DOHH2 (cell line): ENCODE measurements around the gene CBFB.
"Not testable (repeated sequence)": the region's sequence is repeated elsewhere in the genome, so short reads cannot be mapped to it uniquely, and the experiment has no call there.

Experiments used
- H3F3A ChIP-seq: fragments of 200-600 bp; sonication (generic), shearing (Covaris generic); 2 replicates; pipeline ENCODE4 v1.6.0; 2016; ENCODE audit warnings: antibody characterized with exemption, mild to moderate bottlenecking; ENCODE audit not compliant: control insufficient read depth, insufficient read depth
- H3K27ac ChIP-seq: fragments of 200-600 bp; sonication (generic); 2 replicates; pipeline ENCODE4 v1.5.1; 2014; ENCODE audit warnings: low read depth, mild to moderate bottlenecking, low read length, moderate library complexity
- H3K27me3 ChIP-seq: fragments of 200-600 bp; sonication (generic); 2 replicates; pipeline ENCODE4 v1.6.1; 2014; ENCODE audit warnings: mild to moderate bottlenecking, low read length, mixed read lengths; ENCODE audit not compliant: control insufficient read depth
- H3K36me3 ChIP-seq: fragments of 200-600 bp; sonication (generic); 2 replicates; pipeline ENCODE4 v1.6.1; 2014; ENCODE audit warnings: mild to moderate bottlenecking, low read length, moderate library complexity, mixed read lengths; ENCODE audit not compliant: control insufficient read depth
- H3K4me1 ChIP-seq: fragments of 200-600 bp; sonication (generic); 2 replicates; pipeline ENCODE4 v1.6.1; 2014; ENCODE audit warnings: mild to moderate bottlenecking, low read length, mixed read lengths; ENCODE audit not compliant: control insufficient read depth
- H3K4me2 ChIP-seq: fragments of 200-600 bp; sonication (generic); 2 replicates; pipeline ENCODE4 v1.6.0; 2014; ENCODE audit warnings: mild to moderate bottlenecking, low read length, moderate library complexity
- H3K4me3 ChIP-seq: fragments of 200-600 bp; sonication (generic); 2 replicates; pipeline ENCODE4 v1.5.1; 2014; ENCODE audit warnings: mild to moderate bottlenecking, low read length, mixed read lengths
- H3K79me2 ChIP-seq: fragments of 200-600 bp; sonication (generic); 2 replicates; pipeline ENCODE4 v1.6.1; 2014; ENCODE audit warnings: mild to moderate bottlenecking, low read length, mixed read lengths; ENCODE audit not compliant: control insufficient read depth
- H3K9me2 ChIP-seq: fragments of 200-600 bp; sonication (generic); replicated peaks from 2 replicates; pipeline ENCODE4 v1.6.1; 2014; ENCODE audit warnings: mild to moderate bottlenecking, low read length, mixed read lengths; ENCODE audit not compliant: control insufficient read depth
- H3K9me3 ChIP-seq: fragments of 200-600 bp; sonication (generic); 2 replicates; pipeline ENCODE4 v1.6.1; 2014; ENCODE audit warnings: antibody characterized with exemption, low read length, mixed read lengths; ENCODE audit not compliant: control insufficient read depth, insufficient read depth
- H4K20me1 ChIP-seq: fragments of 200-600 bp; sonication (generic); 2 replicates; pipeline ENCODE4 v1.6.0; 2014; ENCODE audit warnings: low read depth, mild to moderate bottlenecking, antibody characterized with exemption, low read length, moderate library complexity; ENCODE audit not compliant: control insufficient read depth, insufficient read depth
- CTCF ChIP-seq: fragments of 200-600 bp; sonication (generic); IDR thresholded peaks from one replicate; pipeline ENCODE4 v1.5.1; 2014; ENCODE audit warnings: antibody characterized with exemption, mild to moderate bottlenecking, low read depth, low read length; ENCODE audit not compliant: poor library complexity, severe bottlenecking
- EZH2phosphoT487 ChIP-seq: fragments of 200-600 bp; sonication (generic); IDR thresholded peaks from 2 replicates; pipeline ENCODE4 v1.6.1; 2017; ENCODE audit warnings: borderline replicate concordance, mild to moderate bottlenecking, antibody characterized with exemption, low read length, moderate library complexity, mixed read lengths

Gene CBFB

GRCh38 chr16:67040166-67040565, 11.2 kb downstream of the CBFB start:
- no peak overlapping the region for H3K4me3 ChIP-seq
- H3F3A ChIP-seq, result peaks cover 10% of the 10 kb centered on the region; the same call in 1 of the 2 replicates
- H3K27ac ChIP-seq, result no peak overlapping the region
- TF ChIP-seq CTCF (no peak), EZH2phosphoT487 (no peak)
- peaks cover 4% of the 10 kb centered on the region; the same call in 1 of the 2 replicates for H4K20me1 ChIP-seq
- H3K4me1 ChIP-seq, result peaks cover 5% of the 10 kb centered on the region
- H3K36me3 ChIP-seq, result peaks cover 65% of the 10 kb centered on the region
- peaks cover 93% of the 10 kb centered on the region for H3K79me2 ChIP-seq
- no peaks in the 10 kb centered on the region for H3K9me3 ChIP-seq
- no peaks in the 10 kb centered on the region for H3K9me2 ChIP-seq
- no peaks in the 10 kb centered on the region for H3K27me3 ChIP-seq
- no peak overlapping the region for H3K4me2 ChIP-seq

- TF ChIP-seq CTCF (no peak), EZH2phosphoT487 (no peak)
- H4K20me1 ChIP-seq, result 0 out of 2 replicates have a peak, but pooled peaks cover 4% of the 10 kb centered on the region
- no peaks in the 10 kb centered on the region for H3K27me3 ChIP-seq
- peaks cover 10% of the 10 kb centered on the region; the same call in 1 of the 2 replicates for H3F3A ChIP-seq
- H3K27ac ChIP-seq, result no peak overlapping the region
- no peak overlapping the region for H3K4me3 ChIP-seq
- no peaks in the 10 kb centered on the region for H3K9me3 ChIP-seq
- H3K36me3 ChIP-seq, result peaks cover 59% of the 10 kb centered on the region
- peaks cover 89% of the 10 kb centered on the region for H3K79me2 ChIP-seq
- H3K9me2 ChIP-seq, result no peaks in the 10 kb centered on the region
- no peaks in the 10 kb centered on the region for H3K4me1 ChIP-seq
- no peak overlapping the region for H3K4me2 ChIP-seq
Observed at GRCh38 chr16:67040906-67041305, 12.0 kb downstream of the CBFB start.

GRCh38 chr16:67041520-67041919, 12.6 kb downstream of the CBFB start:
- H3K79me2 ChIP-seq, result peaks cover 89% of the 10 kb centered on the region

GRCh38 chr16:67043420-67043819, 14.5 kb downstream of the CBFB start:
- Histone ChIP-seq H3K4me1 (no peaks in the 10 kb centered on the region), H4K20me1 (no peaks in the 10 kb centered on the region), H3K9me3 (no peaks in the 10 kb centered on the region), H3K27ac (no peak overlapping the region), H3K79me2 (peaks cover 87% of the 10 kb centered on the region), H3K4me2 (no peak overlapping the region), H3F3A (peaks cover 7% of the 10 kb centered on the region; the same call in 1 of the 2 replicates), H3K9me2 (no peaks in the 10 kb centered on the region), H3K4me3 (no peak overlapping the region), H3K27me3 (no peaks in the 10 kb centered on the region), H3K36me3 (peaks cover 51% of the 10 kb centered on the region)
- TF ChIP-seq CTCF (no peak), EZH2phosphoT487 (no peak)

More at GRCh38 chr16:67041520-67041919, 12.6 kb downstream of the CBFB start:
- H4K20me1 ChIP-seq, H3K9me2 ChIP-seq, H3K4me2 ChIP-seq, H3K9me3 ChIP-seq, H3K27ac ChIP-seq, H3K4me3 ChIP-seq, H3K4me1 ChIP-seq, H3K27me3 ChIP-seq: not testable (repeated sequence)
- peaks cover 10% of the 10 kb centered on the region; the same call in 1 of the 2 replicates for H3F3A ChIP-seq
- H3K36me3 ChIP-seq, result peaks cover 56% of the 10 kb centered on the region
